Thyroid gland (tissue), 4 donors: Measurements from ENCODE around the gene AKAP6.

Experiments
- CTCF ChIP-seq, 6 experiments: fragments of 200-600 bp in 3 of 6; fragments of 450-650 bp in 3 of 6; sonication (generic) in 3 of 6; IDR thresholded peaks; one replicate each; pipeline ENCODE4 v1.5.1; 2016 to 2019; ENCODE audit warnings: antibody characterized with exemption in 6 of 6, mild to moderate bottlenecking in 2 of 6, inconsistent platforms in 1 of 6, moderate library complexity in 1 of 6
- POLR2A ChIP-seq, 2 donors: fragments of 450-650 bp; IDR thresholded peaks; one replicate each; pipeline ENCODE4 v1.6.1; 2017; ENCODE audit warnings: antibody characterized with exemption in 2 of 2, mild to moderate bottlenecking in 2 of 2, moderate library complexity in 1 of 2

- no peak for TF ChIP-seq CTCF (IDR thresholded peaks at IDR 0.05)
- no peak for TF ChIP-seq POLR2A (IDR thresholded peaks at IDR 0.05)
Measured at GRCh38 chr14:32601069-32601468, 272.0 kb downstream of the AKAP6 start.
